ENCODE results near the gene SERPINB6.

- TF ChIP-seq POLR2AphosphoS5 (IDR thresholded peaks at IDR 0.05; ENCODE audit: low read depth, low read length), result no peak
- no peak for TF ChIP-seq FOXP2 (optimal IDR thresholded peaks at IDR 0.05; ENCODE audit: borderline replicate concordance, extremely low read depth, extremely low read length, insufficient read depth)
- no peak for TF ChIP-seq REST (IDR thresholded peaks at IDR 0.05; ENCODE audit: insufficient read depth in 1 of 2, low read depth in 2 of 2, low read length in 2 of 2)
- no peak for TF ChIP-seq SIN3A (IDR thresholded peaks at IDR 0.05; ENCODE audit: borderline replicate concordance, insufficient read depth, low read length)
These were observed 52.0 kb downstream of the SERPINB6 start for GRCh38 chr6:2919401-2919800.
